GM12873 (cell line): ENCODE measurements around the gene DNASE1L3.

Experiments used
- CTCF ChIP-seq: IDR thresholded peaks from 2 replicates; pipeline ENCODE4 v1.5.1; 2012; ENCODE audit warnings: low read depth, mild to moderate bottlenecking, moderate library complexity, low read length, control low read depth; ENCODE audit not compliant: insufficient read depth; ENCODE audit errors: missing control alignments

DNASE1L3 gene

DNA sequence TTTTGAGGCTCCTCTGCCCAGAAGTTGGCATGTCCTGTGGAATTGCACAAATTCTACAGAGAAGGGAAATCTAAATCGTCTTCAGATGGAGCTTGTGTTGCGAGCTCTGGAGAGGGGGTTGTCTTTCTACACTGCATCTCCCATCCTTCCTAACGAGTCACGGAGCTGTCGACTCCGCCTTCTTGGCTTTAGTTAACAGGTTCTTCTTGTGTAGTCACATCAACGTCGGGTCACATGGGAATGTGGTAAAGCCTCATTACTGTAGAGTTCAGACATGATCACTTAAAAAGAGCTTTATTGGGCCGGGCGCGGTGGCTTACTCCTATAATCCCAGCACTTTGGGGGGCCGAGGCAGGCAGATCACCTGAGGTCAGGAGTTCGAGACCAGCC, 60.0 kb downstream of the DNASE1L3 start:
- no peak for TF ChIP-seq CTCF

DNA sequence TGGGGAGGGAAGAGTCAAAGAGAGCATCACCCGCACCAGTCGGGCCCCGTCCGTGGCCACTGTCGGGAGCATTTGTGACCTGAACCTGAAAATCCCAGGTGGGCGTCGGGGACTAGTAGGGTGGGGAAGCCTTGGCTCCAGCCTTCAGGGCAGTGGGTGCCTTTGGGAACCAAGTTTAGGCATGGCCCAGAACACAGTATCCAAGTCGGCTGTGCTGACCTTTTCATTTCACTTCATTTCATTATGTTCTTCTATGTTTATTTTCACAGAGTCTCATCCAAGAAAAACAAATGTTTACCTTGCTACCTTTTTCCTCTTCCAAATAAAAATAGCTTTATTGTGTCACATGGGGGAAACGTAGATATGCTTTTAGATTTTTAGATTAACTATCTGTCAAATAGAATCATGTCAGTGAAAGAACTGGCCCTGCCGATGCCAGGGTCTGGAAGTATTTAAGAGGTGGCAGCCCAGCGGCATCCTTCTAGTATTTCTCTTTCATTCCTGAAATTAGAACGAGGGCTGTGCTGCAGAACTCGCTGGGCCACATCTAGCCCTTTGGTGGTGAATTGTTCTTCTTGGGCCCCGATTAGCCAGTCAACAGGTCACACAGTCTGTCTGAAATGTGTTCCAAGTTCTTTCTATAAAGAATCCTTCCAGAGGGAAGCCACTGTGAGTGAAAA, 60.5 kb downstream of the DNASE1L3 start:
- TF ChIP-seq CTCF, result no peak

DNA sequence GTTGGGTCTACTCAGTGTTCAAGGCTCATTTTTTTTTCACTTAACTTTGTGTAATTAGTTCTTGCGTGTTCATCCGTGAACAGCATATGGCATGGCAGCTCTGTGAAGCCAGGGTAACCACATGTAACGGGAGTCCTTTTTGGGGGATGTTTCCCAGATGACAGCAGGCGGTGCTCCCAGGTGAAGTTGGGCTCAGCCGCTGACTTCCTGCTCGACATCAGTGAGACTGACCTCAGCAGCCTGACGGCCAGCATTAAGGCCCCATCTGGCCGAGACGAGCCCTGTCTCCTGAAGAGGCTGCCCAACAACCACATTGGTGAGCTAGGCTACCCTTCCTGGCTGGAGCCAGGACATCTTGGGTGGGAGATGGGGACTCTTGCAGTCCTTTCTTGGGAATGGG, 62.7 kb downstream of the DNASE1L3 start:
- no peak for TF ChIP-seq CTCF

GRCh38 chr3:58144478-58145325, 66.1 kb downstream of the DNASE1L3 start:
- TF ChIP-seq CTCF, result no peak

GRCh38 chr3:58143417-58144055, 67.2 kb downstream of the DNASE1L3 start:
- no peak for TF ChIP-seq CTCF
